Fibroblast of lung (primary cell): ENCODE results near the gene PIK3CA.
"Not testable (repeated sequence)": the region's sequence is repeated elsewhere in the genome, so short reads cannot be mapped to it uniquely, and the experiment has no call there.

Source experiments
- EZH2 ChIP-seq: IDR thresholded peaks from 2 replicates; pipeline ENCODE4 v1.5.1; 2012; ENCODE audit warnings: low read length, control low read depth, mild to moderate bottlenecking; ENCODE audit errors: missing control alignments
- TF ChIP-seq, protein P1 (sequence below), 2 donors: IDR thresholded peaks in 1 of 2; conservative IDR thresholded peaks in 1 of 2; 1 replicate in 1 of 2; 2 replicates in 1 of 2; pipeline ENCODE4 v1.5.1; 2011 to 2012; ENCODE audit warnings: low read length in 2 of 2, control low read depth in 1 of 2, inconsistent platforms in 1 of 2, low read depth in 1 of 2, mild to moderate bottlenecking in 1 of 2

DNA sequence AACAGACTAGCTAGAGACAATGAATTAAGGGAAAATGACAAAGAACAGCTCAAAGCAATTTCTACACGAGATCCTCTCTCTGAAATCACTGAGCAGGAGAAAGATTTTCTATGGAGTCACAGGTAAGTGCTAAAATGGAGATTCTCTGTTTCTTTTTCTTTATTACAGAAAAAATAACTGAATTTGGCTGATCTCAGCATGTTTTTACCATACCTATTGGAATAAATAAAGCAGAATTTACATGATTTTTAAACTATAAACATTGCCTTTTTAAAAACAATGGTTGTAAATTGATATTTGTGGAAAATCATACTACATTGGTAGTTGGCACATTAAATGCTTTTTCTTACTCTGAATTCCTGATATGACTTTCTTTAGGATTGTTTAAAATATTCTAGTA lies 70.1 kb downstream of the PIK3CA start:
- TF ChIP-seq, protein P1, sequence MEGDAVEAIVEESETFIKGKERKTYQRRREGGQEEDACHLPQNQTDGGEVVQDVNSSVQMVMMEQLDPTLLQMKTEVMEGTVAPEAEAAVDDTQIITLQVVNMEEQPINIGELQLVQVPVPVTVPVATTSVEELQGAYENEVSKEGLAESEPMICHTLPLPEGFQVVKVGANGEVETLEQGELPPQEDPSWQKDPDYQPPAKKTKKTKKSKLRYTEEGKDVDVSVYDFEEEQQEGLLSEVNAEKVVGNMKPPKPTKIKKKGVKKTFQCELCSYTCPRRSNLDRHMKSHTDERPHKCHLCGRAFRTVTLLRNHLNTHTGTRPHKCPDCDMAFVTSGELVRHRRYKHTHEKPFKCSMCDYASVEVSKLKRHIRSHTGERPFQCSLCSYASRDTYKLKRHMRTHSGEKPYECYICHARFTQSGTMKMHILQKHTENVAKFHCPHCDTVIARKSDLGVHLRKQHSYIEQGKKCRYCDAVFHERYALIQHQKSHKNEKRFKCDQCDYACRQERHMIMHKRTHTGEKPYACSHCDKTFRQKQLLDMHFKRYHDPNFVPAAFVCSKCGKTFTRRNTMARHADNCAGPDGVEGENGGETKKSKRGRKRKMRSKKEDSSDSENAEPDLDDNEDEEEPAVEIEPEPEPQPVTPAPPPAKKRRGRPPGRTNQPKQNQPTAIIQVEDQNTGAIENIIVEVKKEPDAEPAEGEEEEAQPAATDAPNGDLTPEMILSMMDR (conservative IDR thresholded peaks at IDR 0.05 in 1 of 2, IDR thresholded peaks at IDR 0.05 in 1 of 2; ENCODE audit: low read depth in 1 of 2, low read length in 2 of 2) = not testable (repeated sequence)
- not testable (repeated sequence) for TF ChIP-seq EZH2
